AG08396 (cell line): Measurements from ENCODE around the gene GTF2A1L.
"Not testable (repeated sequence)": the region's sequence is repeated elsewhere in the genome, so short reads cannot be mapped to it uniquely, and the experiment has no call there.

Experiments
- DNase-seq: peaks from one replicate; pipeline ENCODE4 v3.0.0; 2012; ENCODE audit warnings: low spot score, mixed read lengths

Gene GTF2A1L

DNA sequence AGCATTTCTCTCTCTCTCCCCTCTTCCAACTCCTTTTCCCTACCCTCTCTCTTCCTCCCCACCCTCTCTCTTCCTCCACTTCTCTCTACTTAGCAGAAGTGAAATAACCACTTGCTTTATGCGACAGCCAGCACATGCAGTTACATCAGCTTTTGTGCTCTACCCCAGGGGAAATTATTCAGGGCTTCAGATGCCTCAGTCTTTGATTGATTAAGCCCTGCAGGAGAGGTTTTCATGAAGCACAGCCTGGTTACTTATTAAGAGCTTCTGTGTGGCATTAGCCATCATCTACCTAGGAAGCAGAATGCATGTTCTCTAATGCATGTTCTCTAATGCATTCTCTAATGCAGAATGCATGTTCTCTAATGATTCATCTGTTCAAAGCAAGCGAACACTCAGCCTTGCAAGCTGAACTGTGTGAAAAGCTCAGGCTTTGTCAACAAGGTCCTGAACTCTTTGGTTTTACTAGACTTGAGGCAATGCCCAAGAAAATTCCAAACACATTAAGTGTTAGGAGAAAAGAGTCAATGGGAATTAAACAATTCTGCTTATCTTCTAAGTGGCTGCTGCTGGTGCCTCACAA, 81.8 kb downstream of the GTF2A1L start:
- DNase-seq: no peak

DNA sequence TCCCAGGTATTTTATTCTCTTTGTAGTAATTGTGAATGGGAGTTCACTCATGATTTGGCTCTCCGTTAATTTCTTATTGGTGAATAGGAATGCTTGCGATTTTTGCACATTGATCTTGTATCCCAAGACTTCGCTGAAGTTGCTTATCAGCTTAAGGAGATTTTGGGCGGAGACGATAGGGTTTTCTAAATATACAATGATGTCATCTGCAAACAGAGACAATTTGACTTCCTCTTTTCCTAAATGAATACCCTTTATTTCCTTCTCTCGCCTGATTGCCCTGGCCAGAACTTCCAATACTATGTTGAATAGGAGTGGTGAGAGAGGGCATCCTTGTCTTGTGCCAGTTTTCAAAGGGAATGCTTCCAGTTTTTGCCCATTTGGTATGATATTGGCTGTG, 86.0 kb downstream of the GTF2A1L start:
- not testable (repeated sequence) for DNase-seq

DNA sequence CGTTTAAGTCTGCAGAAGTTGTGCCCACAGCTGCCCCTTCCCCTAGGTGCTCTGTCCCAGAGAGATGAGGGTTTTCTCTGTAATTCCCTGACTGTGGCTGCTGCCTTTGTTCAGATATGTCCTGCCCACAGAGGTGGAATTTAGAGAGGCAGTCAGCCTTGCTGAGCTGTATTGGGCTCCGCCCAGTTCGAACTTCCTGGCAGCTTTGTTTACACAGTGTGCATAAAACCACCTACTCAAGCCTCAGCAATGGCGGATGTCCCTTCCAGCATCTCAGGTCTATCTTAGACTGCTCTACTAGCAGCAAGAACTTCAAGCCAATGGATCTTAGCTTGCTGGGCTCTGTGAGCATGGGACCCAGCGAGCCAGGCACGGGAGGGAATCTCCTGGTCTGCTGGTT, 89.8 kb downstream of the GTF2A1L start:
- DNase-seq: no peak

DNA sequence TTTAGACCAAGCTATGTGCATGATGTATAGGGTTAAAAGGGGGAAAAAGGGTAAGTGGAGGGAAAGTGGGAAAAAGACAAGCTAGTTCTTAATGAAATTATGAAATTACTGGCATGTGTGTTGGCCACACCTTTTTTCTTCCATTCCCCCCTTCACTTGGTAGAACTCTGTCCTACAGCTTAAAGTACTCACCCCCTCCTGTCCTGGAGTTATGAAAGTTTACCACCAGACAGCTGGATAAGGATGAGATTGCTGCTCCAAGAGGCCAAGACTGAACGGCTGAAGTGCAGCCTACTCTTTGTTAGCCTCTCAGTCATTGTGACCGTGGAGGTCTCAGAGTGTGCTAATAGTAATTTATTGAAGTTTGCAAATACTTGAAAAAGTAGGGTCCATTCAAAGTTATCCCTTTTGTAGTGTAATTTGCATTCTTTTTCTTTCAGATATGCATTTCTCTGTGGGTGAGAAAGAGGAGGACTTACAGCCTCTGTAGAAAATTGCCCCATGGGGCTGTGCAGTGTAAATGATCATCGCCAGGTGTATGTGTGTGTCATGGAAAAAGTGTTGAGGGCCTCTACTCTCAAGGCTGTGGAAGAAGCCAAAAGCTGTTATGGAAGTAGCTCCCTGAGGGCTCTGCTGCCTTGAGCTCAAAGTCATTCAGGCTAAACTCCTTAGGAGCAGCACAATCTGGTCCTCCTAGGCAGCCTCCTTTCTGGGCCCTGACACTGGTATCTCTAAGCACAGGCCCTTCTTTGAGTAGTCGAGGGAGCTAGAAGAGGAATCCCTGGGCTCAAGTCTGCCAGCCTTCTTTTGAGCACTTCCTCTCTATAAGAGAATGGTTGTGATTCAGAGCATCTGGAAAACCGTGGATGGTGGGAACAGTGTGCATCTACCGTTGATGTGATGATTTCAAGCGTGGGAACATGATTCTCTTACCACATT, 91.7 kb downstream of the GTF2A1L start:
- DNase-seq: no peak

DNA sequence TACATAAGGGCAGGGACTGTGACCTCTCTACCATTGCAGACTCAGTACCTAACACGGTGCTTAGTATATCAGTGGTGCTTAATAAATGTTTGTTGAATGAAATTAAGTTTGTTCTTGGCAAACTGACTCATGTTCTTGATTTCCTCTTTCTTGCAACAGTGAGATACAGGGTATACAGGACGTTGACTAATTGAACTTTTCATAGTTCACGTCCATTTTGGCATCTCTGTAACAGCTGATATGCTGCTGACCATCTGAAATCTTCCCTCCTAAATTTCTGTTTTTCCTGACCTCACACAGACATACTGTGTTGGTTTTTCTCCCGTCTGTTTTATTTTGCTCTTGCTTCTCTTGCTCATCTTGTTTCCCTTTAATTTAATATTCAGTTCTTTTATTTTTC, 93.7 kb downstream of the GTF2A1L start:
- DNase-seq: no peak

DNA sequence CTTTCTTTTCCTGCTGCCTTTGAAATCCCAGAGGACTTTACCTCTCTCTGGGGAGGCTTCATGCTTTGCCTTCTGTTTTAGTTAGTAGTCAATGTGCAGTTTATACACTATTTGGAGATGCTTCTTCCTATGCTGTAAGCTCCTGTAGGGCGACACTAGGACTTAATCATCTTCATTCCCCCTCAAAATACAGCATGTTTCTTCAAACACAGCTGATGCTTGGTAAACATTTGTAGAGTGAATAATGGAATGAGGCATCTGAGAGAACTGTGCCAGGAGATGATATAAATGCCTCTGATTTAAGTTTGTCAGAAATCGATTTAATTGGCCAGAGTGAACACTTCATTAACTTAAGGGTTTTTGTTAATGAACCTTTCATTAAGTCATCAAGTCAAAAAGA, 94.5 kb downstream of the GTF2A1L start:
- no peak for DNase-seq

DNA sequence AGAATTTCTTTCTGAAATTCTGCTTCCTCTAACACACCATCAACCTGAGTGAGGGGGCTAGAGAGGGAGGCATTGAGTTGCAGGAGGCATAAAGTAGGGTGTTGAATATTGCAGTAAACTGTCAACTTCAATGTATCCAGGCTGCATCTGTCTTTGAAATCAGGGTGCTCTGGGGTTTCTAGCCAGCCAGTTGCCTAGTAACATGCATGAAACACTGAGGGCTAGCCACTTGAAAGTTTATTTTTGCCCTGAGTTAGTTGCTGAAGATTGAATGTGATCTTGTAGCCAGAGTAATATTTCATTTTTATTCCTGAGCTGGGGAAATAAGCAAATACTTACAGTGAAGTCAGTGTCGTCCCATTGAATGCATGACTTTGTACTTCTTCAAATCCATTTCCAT, 96.0 kb downstream of the GTF2A1L start:
- no peak for DNase-seq

DNA sequence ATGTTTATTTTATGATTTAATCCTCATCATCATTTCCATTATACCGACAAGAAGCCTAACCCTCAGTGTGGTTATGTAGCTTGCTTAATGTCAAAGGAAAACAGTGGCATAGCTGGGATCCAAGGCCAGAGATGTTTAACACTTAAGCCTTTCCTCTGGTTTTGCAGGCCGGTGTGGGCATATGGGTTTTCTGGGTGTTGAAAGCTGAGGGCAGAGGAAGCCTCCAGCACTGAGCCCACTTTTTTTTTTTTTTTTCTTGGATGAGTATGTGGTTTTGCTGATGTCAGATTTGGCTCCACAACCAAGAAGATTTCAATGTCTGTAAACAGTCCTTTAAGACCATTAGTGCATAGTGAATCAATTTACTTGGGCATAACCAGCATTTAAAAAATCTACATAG, 96.6 kb downstream of the GTF2A1L start:
- no peak for DNase-seq

DNA sequence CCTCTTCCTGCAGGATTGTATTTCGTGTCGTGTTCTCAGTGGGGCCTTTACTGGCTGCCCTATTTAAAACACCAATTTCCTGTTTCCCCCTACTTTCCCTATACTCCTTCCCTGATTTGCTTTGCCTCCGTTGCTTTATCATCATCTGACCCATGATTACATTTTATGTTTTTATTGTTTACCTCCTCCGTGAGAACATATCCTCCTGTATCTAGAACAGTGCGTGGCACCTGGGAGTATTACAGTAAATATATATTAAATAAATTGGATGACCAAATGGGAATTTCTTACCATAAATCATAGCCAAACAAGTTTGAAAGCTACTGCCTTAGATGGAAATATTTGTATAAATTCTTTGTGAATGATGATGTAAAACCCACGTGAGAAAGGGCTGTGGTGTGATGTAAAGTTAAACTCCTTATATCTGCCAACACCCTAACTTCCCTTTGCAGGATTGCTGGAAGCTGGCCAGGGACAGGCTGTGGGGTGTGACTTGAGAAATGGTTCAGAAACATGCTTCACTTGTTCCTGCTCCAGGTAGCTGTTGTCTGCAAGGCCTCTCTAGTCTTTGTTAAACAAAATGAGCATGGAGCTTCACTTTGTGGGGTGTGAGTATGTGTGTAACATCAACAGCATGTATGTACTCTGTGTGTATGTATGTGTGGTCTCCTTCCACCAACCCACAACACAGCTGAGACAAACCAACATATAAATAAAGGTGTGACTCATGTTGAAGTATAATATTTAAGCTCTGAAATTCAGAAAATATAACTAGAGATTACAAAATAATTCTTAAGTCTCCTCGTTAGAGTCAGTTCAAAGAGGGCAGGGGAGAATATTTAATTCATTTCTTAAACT, 97.6 kb downstream of the GTF2A1L start:
- DNase-seq: no peak

DNA sequence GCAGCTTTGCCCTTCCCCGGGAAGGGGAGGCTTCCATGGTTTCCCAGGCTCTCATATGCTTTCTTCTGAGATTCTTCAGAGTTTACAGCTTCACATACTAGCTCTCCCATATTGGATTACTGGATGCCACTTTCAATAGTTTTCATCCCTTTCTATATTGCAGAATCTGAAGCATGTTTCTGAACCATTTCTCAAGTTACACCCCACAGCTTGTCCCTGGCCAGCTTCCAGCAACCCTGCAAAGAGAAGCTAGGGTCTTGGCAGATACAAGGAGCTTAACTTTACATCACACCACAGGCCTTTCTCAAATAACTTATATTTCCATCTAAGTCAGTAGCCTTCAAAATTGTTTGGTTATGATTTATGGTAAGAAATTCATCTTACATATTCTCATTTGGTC, 98.3 kb downstream of the GTF2A1L start:
- no peak for DNase-seq

DNA sequence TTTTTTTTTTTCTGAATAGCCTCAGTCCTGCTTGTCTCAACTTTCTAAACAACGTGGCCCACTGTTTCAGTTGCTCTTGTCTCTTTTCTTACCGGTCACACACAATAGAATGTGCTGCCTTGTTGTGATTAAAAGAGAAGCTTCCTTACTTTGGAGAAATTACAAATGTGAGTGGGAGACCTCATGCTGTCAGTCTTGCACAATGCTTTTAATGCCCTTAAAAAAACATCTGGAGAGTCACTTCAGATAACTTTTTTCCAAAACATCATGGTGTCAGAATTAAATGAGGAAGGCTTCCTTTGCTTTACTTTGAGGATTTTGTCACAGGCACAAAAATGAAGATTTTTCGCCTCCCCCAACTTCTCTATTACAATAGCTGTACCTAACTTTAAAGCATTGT, 100.2 kb downstream of the GTF2A1L start:
- DNase-seq: no peak

DNA sequence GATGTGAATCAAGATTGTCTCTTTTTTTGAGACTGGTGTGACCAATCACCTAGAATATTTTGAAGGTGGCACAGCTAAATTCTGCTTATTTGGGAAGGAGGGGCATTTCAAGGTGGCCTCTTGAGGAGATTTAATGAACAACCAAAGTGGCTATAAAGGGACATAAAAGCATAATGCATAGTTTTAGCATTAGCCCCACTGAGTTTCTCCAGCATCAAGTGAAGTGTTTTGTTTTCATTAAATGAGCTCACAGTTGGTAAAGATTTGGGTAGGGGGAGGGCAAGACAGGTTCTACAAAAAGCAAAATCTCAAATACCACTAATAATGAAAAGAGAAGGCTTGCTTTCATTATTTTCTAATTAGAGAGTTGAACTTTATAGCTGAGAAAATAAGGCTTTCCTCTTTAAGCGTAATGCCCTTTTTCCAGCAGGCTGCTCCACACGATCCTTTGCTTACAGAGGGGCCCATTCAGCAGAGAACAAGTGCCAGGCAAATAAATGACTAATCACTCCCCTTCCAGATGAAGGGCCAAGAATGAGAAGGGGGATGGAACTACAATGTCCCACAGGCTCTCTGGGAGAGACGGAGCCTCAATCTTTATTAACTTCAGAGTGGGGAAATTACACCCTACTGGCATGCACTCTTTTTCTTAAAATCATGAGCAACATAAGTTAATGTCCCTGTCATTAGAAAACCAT, 102.0 kb downstream of the GTF2A1L start:
- DNase-seq: no peak

DNA sequence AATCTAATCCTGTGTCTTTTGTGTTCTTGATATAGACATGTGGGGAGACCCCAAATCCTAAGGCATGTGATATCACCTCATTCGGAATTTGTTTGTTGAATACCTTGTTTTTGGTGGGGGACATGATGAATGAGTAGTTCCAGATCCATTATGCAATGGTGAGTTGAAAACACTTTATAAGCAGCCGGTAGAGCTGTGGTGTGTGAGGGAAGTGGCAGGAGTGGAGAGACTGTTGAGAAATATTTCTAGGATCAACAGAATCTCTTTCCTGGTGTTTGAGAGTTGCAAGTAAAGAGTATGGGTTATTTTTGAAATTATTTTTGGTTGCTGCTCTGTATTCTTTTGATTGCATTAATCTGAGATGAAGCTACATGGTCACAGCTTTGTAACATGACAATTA, 103.5 kb downstream of the GTF2A1L start:
- DNase-seq: no peak

DNA sequence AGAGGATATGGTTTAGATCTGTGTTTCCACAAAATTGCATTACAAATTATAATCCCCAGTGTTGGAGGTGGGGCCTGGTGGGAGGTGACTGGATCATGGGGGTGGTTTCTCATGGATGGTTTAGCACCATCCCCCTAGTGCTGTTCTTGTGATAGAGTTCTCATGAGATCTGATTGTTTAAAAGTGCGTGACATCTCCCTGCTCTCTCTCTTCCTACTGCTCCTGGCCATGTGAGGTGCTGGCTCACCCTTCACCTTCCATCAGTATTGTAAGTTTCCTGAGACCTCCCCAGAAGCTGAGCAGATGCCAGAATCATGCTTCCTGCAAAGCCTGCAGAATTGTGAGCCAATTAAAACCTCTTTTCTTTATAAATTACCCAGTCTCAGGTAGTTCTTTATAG, 104.7 kb downstream of the GTF2A1L start:
- no peak for DNase-seq

DNA sequence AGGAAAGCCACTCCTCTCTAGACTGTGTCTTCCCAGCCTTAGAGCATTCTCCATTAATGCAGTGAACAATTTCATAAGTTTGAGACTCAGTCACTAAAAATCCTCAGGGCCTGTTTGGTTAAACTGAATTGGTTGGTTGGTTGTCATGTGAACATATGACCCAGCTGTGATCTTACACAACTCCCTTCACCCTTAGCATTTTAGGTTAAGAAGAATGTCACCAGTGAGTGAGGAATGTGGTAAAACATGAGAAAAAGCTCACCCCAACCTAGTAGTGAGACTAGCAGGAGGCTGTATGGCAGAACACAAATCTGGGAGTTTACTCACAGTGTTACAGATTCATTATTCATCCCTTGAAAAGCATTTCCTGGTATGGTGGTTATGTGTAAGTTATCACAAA, 105.5 kb downstream of the GTF2A1L start:
- DNase-seq: peak; percentile 58

DNA sequence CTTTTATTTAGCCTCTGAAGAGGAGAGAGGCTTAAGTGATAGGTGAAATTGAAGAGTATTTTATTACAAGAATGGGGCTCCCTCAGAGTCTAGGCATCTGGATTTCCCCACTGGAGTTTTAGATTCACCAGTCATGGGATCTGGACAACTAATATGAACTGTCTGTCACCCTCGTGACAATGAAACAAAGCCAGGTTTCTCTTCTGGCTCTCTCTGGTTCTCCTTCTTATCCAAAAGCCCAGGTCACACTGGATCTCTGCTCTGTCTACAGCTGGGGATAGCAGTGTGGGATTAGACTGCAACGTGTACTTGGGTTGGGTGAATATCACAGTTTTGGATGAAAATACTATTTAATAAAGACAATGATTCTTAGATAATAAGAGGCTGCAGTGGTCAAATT, 106.6 kb downstream of the GTF2A1L start:
- DNase-seq: no peak

DNA sequence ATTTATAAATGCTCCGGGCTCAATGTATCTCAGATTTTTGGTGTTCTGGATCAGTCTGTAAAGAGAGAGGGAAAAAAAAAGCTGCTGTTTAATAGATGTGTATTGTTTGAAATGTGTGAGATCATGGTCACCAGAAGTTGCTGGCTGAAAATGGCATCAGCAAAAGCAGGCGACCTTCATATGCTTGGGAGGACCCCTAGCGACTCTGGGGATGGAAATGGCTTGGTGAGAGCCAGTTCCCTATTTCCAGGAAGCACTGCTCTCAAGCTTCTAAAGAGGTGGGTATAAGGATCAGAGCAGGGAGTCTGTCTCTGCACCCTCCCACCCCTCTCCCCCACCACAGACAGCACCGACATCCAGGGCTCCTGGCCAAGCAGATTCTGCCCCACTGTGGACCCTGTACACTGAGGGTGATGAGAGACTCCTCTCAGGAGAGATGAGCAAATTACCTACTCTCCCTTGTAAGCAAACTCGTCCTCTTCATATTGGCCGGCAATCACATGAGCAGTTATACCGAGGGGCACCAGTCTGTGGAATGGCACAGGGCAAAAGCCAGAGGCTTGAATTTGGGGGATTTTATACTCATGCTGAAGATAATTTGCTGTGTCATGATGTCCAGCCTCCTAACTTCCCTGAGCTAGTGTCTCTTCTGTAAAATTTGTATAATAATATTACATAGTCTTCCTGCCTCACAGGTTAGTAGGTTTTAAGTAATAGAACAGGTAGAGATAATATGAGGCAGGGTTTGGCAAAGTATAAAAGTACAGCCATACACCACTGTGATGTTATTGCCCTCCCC, 108.2 kb downstream of the GTF2A1L start:
- DNase-seq: no peak

DNA sequence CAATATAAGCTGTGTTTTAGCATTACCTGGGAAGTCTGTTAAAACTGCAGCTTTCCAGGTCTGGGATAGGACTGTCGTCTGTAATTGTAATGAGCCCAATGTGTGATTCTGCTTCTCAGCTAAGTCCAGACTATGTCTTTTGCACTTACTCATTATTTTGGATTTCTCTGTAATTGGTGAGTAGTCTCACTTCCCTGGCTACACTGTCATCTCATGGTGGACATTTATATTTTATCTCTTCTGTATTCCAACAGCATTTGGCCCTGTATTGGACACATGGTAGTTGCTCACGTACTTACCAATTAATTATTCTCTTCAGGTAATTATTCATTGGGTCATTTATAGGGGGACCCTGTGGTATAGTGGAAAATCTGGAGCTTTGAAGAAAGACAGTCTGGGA, 109.9 kb downstream of the GTF2A1L start:
- no peak for DNase-seq

DNA sequence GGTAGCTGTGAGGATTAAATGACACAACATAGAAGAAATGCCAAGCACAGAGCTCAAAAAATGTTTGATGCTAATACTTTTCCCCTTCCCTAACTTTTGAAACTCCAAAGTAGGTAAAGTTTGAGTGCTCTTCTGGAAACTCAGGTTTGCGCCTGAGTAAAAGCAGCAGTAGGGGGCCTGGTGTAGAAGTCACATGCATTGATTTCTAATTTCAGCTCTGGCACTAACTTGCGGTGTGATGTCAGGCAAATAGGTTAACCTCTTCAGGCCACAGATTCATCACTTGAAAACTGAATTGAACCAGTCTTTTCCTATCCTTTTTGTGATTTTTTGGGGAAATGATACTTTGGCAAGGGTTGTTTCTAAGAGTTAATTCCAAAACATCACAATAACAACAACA, 110.6 kb downstream of the GTF2A1L start:
- no peak for DNase-seq

DNA sequence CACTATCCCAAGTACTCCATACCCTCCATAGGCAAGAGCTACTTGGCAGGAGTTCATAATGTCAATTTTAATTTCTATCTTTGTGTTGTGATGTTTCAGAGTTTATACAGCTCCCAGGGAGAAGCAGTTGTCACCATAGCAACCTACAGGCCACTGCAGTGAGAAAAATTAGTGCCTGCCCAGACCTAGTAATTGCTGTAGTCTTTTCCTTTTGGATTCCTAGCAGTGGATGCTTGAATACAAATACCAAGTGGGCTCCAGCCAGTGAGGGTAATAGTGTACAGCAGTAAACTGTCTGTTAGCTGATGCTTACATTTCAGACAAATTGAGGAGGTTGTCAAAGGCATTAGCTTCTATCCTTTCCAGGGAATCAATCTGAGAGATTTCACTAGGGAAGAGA, 111.2 kb downstream of the GTF2A1L start:
- DNase-seq: no peak
